HG02763 (cell line): ENCODE results near the gene HTR1E.
"Not testable (repeated sequence)": the region's sequence is repeated elsewhere in the genome, so short reads cannot be mapped to it uniquely, and the experiment has no call there.

Experiments
- ATAC-seq: cut with Tn5 transposase; IDR thresholded peaks from one replicate; pipeline ENCODE4 v1.9.1; 2021; ENCODE audit warnings: mild to moderate bottlenecking, moderate library complexity; ENCODE audit not compliant: unreplicated experiment

The HTR1E gene

DNA sequence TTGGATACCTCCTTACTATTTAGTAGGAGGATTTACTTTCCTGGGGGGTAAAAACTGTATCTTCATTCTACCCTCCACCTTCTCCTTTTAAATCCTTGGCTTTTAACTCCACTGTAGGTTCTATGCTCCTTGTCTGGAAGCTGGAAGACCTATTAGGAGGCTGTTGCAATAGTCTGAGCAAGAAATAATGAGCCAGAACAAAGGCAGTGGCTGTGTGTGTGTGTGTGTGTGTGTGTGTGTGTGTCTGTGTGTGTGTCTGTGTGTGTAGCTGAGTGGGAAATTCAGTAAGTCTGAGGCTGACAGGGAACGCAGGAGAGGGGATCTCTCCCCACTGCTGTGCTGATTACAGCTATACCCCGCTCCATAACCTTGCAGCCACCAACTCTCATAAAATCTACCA, 35.8 kb downstream of the HTR1E start:
- ATAC-seq: no peak

GRCh38 chr6:86978251-86978650, 40.9 kb downstream of the HTR1E start:
- ATAC-seq: no peak

DNA sequence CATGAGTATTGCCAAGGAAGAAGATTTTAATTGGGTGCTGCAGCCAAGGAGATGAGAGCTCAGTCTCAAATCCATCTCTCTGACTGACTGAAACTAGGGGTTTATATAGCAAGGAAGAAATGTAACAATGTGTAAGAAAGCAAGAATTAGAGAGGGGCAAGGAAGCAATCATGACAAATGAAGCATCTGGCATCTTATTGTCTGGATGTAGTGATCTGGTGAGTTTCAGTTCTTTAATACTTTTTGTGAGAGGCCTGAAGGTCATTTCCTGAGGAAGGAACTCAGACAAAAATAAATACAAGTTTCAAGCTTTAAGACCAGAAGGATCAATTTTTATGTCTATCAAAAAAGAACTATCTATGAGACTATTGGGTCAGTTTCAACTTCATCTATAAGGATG, 64.2 kb downstream of the HTR1E start:
- no peak for ATAC-seq

DNA sequence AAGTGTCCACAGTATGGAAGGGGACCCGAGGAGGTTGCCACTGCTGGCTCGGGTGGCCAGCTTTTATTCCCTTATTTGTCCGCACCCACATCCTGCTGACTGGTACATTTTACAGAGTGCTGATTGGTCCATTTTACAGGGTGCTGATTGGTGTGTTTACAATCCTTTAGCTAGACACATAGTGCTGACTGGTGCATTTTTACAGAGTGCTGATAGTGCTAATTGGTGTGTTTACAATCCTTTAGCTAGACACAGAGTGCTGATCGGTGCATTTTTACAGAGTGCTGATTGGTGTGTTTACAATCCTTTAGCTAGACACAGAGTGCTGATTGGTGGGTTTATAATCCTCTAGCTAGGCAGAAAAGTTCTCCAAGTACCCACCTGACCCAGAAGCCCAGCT, 65.1 kb downstream of the HTR1E start:
- not testable (repeated sequence) for ATAC-seq

DNA sequence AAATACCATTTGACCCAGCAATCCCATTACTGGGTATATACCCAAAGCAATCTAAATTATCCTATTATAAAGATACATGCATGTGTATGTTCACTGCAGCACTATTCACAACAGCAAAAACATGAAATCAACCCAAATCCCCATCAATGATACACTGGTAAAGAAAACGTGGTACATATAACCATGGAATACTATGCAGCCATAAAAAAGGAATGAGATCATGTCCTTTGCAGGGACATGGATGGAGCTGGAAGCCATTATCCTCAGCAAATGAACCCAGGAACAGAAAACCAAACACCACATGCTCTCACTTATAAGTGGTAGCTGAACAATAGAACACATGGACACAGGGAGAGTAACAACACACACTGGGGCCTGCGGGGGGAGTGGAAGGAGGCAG, 69.2 kb downstream of the HTR1E start:
- ATAC-seq: not testable (repeated sequence)

DNA sequence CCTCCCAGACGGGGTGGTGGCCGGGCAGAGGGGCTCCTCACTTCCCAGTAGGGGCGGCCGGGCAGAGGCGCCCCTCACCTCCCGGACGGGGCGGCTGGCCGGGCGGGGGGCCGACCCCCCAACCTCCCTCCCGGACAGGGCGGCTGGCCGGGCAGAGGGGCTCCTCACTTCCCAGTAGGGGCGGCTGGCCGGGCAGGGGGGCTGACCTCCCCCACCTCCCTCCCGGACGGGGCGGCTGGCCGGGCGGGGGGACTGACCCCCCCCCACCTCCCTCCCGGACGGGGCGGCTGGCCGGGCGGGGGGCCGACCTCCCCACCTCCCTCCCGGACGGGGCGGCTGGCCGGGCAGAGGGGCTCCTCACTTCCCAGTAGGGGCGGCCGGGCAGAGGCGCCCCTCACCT, 72.3 kb downstream of the HTR1E start:
- not testable (repeated sequence) for ATAC-seq

DNA sequence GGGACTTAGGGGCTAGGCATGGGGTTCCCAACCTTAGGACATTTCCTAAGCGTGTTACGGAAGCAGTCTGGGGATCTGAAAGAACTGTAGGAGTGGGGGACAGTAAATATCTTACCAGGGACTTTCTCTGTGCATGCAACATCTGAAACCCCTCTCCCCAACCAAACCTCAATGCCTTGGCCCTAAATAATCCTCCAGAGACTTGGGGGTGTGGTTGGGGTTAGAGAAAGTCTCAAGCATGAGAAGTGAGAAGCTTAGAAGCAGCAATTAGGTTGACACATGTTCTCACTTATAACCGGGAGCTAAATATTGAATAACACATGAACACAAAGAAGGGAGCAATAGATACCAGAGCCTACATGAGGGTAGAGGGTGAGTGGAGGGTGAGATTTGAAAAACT, 74.7 kb downstream of the HTR1E start:
- no peak for ATAC-seq

GRCh38 chr6:87012743-87013142, 75.4 kb downstream of the HTR1E start:
- no peak for ATAC-seq

DNA sequence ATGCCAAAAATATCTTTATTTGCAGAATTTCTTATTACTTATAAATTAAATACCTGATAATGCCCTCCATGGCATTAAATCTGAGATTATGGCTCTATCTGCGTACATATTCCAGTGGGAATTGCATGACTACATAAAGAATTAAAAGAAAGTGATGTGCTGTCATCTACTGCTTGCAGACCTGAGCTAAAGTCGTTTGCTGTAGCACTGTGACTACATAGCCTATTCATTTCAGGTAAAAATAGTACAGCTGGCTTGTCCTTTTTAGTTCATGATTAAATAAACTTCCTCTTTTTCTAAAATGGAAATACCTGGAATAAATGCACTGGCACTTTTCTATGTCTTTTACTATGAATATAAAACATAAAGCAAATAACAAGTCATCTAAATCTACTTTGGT, 79.4 kb downstream of the HTR1E start:
- no peak for ATAC-seq

DNA sequence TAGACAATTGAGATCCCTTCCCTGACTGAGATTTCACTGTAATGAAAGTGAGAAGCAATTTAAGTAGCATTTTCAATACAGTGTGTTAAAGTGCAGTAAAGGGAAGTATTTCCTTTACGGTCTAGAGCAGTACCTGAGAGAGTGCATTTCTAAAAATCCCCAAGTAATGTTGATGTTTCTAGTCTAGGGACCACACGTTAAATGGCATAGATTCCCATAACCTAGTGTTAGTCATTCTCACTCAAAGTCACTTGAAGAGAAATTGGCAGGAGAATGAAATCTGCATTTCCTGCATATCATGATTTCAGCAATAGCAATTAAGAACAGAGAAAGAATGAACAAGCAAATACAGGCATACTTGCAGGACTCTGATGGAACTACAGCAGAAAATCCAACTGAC, 89.7 kb downstream of the HTR1E start:
- ATAC-seq: no peak

DNA sequence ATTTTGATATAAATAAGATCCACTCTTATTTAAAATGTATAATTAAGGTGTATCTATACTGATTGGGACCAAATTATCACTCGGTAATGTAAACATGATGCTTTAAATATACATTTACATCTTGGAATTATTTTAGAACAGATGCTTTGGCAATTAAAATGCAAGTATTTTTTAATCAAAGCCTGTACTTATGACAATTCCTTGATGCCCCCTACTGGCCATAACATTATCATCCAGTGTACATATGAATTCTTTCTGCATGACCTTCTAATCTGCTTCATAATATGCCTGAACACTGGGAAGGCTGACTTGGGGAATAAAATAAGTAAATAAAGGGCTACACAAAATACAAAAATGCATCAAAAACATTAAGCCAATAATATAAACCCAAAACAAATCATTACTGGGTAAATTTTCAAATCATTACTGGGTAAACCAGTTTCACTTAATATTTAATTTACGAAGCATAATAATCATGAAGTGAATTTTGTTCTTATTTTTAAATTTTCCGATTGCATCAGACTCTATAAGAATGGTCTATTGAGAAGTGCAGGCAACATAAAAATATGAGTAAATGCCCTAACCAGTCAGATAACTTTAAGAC, 92.5 kb downstream of the HTR1E start:
- no peak for ATAC-seq

DNA sequence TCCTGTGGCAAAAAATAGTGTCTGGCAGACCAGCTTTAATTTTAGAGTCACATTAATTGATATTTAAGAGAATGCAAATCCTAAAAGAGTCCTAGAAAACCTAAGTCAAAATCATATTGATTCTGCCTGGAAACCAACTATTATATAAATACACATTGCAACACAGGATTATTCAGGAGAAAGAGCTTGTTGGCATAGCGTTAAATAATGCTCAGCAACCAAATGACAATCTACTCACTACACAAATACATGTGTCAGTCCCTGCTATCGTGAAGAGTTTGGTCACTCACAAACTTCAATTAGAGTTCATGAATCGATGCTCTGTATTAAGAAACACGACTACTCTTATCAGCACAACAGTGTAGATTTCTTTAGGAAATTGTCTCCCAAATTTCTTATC, 103.4 kb downstream of the HTR1E start:
- ATAC-seq: no peak

GRCh38 chr6:87045521-87046075, 108.3 kb downstream of the HTR1E start:
- ATAC-seq: no peak

GRCh38 chr6:87049779-87050178, 112.5 kb downstream of the HTR1E start:
- ATAC-seq: no peak

DNA sequence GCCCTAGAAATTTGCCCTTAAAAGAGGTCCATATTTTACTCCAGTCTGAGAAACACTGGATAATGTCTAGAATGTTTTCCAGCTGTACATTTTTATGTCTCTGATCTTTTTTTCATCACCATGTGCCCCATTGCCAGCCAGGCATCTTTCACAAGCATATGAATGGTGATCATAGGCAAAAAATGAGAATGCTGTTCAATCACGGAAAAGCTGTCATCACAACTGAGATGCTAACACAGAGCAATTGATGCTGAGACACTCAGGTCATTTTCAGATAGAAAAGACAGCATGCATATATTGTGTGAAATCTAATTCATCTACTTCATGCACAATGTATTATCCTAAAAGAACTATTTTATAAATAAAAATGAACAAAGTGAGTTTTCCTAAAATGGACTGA, 116.0 kb downstream of the HTR1E start:
- no peak for ATAC-seq

- no peak for ATAC-seq
These were observed 117.0 kb downstream of the HTR1E start for GRCh38 chr6:87054143-87054833.

DNA sequence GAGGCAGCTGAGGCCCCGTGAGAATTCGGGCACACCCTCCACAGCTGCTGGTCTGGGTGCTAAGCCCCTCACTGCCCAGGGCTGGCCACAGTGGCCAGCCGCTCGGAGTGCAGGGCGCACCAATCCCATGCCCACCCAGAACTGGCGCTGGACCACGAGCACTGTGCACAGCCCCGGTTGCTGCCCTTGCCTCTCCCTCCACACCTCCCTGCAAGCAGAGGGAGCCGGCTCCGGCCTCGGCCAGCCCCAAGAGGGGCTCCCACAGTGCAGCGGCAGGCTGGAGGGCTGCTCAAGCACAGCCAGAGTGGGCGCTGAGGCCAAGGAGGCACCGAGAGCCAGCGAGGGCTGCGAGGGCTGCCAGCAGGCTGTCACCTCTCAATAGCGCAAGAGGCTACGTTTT, 122.6 kb downstream of the HTR1E start:
- no peak for ATAC-seq

GRCh38 chr6:87065117-87065516, 127.8 kb downstream of the HTR1E start:
- no peak for ATAC-seq
